GM19193 (cell line): ENCODE data around the gene CREBRF.

Experiments
- POLR2A ChIP-seq: IDR thresholded peaks from 4 replicates; pipeline ENCODE4 v1.6.1; 2011; ENCODE audit not compliant: insufficient read depth, insufficient read length; ENCODE audit errors: extremely low read depth

Gene CREBRF

GRCh38 chr5:173161148-173161547 is 105.0 kb downstream of the CREBRF start:
- TF ChIP-seq POLR2A, result no peak

- no peak for TF ChIP-seq POLR2A
Measured at GRCh38 chr5:173163219-173163618, 107.1 kb downstream of the CREBRF start.

GRCh38 chr5:173165177-173166016 is 109.2 kb downstream of the CREBRF start:
- no peak for TF ChIP-seq POLR2A

- TF ChIP-seq POLR2A, result no peak
Measured at GRCh38 chr5:173172166-173172565, 116.0 kb downstream of the CREBRF start.

GRCh38 chr5:173175523-173175922 is 119.4 kb downstream of the CREBRF start:
- TF ChIP-seq POLR2A, result no peak

GRCh38 chr5:173178369-173178910 is 122.3 kb downstream of the CREBRF start:
- no peak for TF ChIP-seq POLR2A

- no peak for TF ChIP-seq POLR2A
Measured at GRCh38 chr5:173180331-173180730, 124.2 kb downstream of the CREBRF start.

- no peak for TF ChIP-seq POLR2A
Measured at GRCh38 chr5:173187054-173187743, 131.0 kb downstream of the CREBRF start.

- TF ChIP-seq POLR2A, result no peak
Measured at GRCh38 chr5:173188280-173188679, 132.1 kb downstream of the CREBRF start.
